H1 (cell line): Measurements from ENCODE around the gene DGKD. TPM values are rescaled to one million over a fixed set of nuclear protein-coding genes. Genes with fewer than 3 reads are reported as not detected.

ENCODE experiments used
- CTCF ChIA-PET: fragments of 300-600 bp; sonication (Branson Sonifier 250); formaldehyde crosslinking; loops from one replicate; lab custom pipeline; 2021; ENCODE audit not compliant: partially characterized antibody; lab: Charles Lee
- POLR2A ChIA-PET: fragments of 300-600 bp; sonication (Branson Sonifier 250); formaldehyde crosslinking; loops from one replicate; lab custom pipeline; 2021; ENCODE audit warnings: inconsistent platforms; ENCODE audit not compliant: partially characterized antibody; lab: Charles Lee
- DNase-seq, 2 experiments: peaks; one replicate each; pipeline versions ENCODE4 v3.0.0 to v3.0.0-alpha.2; 2010 to 2022; ENCODE audit warnings: low spot score in 2 of 2, low read depth in 1 of 2, mixed read lengths in 1 of 2
- FAIRE-seq: peaks from 2 replicates; lab custom pipeline; 2011; peaks lifted over from hg19 to GRCh38; lab: Jason Lieb, UNC
- H2AFZ ChIP-seq: 2 replicates; pipeline ENCODE4 v1.8.1; 2012; ENCODE audit warnings: low read length, inconsistent platforms
- H2AK5ac ChIP-seq: 2 replicates; pipeline ENCODE4 v1.6.1; 2013; ENCODE audit warnings: low read depth, low read length
- H2BK120ac ChIP-seq: replicated peaks from 2 replicates; pipeline ENCODE3; 2013; ENCODE audit warnings: low read depth, low read length, inconsistent platforms
- H2BK12ac ChIP-seq: 2 replicates; pipeline ENCODE4 v1.6.1; 2013; ENCODE audit warnings: low read depth, low read length
- H2BK15ac ChIP-seq: 2 replicates; pipeline ENCODE4 v1.6.1; 2013; ENCODE audit warnings: low read length
- H2BK20ac ChIP-seq: 2 replicates; pipeline ENCODE4 v1.6.1; 2013; ENCODE audit warnings: low read length
- H2BK5ac ChIP-seq: 2 replicates; pipeline ENCODE4 v1.6.1; 2013; ENCODE audit warnings: low read depth, low read length
- H3K14ac ChIP-seq: 2 replicates; pipeline ENCODE4 v1.6.1; 2013; ENCODE audit warnings: inconsistent platforms; ENCODE audit not compliant: insufficient read length
- H3K18ac ChIP-seq: 2 replicates; pipeline ENCODE4 v1.6.1; 2013; ENCODE audit warnings: low read length; ENCODE audit errors: extremely low read depth
- H3K23ac ChIP-seq: 2 replicates; pipeline ENCODE4 v1.6.1; 2013; ENCODE audit warnings: inconsistent platforms; ENCODE audit not compliant: insufficient read length
- H3K23me2 ChIP-seq: 2 replicates; pipeline ENCODE4 v1.6.1; 2013; ENCODE audit warnings: low read depth, low read length
- H3K27ac ChIP-seq: 2 replicates; pipeline ENCODE4 v1.6.1; 2011; ENCODE audit warnings: low read depth, low read length, inconsistent platforms
- H3K27me3 ChIP-seq, 4 experiments: replicated peaks in 1 of 4; 1 replicate in 1 of 4; 2 replicates in 3 of 4; pipeline versions ENCODE4 v1.6.1 to v1.8.1; 2011 to 2013; ENCODE audit warnings: low read length in 3 of 4, mild to moderate bottlenecking in 3 of 4, inconsistent platforms in 2 of 4, mixed read lengths in 2 of 4, moderate library complexity in 1 of 4; ENCODE audit not compliant: control insufficient read depth in 3 of 4, insufficient read depth in 3 of 4; ENCODE audit errors: extremely low read depth in 1 of 4
- H3K36me3 ChIP-seq, 4 experiments: 2 replicates each; pipeline versions ENCODE4 v1.6.1 to v1.8.1; 2011 to 2013; ENCODE audit warnings: mild to moderate bottlenecking in 4 of 4, low read length in 3 of 4, moderate library complexity in 2 of 4, control low read depth in 1 of 4, inconsistent platforms in 1 of 4; ENCODE audit not compliant: insufficient read depth in 4 of 4, control insufficient read depth in 2 of 4
- H3K4ac ChIP-seq: replicated peaks from 2 replicates; pipeline ENCODE3; 2013; ENCODE audit warnings: low read length, low read depth, mixed read lengths, inconsistent platforms; ENCODE audit not compliant: insufficient read length
- H3K4me1 ChIP-seq, 4 experiments: replicated peaks in 1 of 4; 1 replicate in 1 of 4; 2 replicates in 3 of 4; pipeline versions ENCODE4 v1.6.1 to v1.8.1; 2011 to 2013; ENCODE audit warnings: low read length in 3 of 4, inconsistent platforms in 2 of 4, mixed read lengths in 1 of 4; ENCODE audit not compliant: insufficient read depth in 4 of 4, control insufficient read depth in 3 of 4
- H3K4me2 ChIP-seq, 2 experiments: 2 replicates each; pipeline versions ENCODE4 v1.6.1 to v1.8.1; 2011 to 2013; ENCODE audit warnings: low read depth in 2 of 2, low read length in 2 of 2, control low read depth in 1 of 2, inconsistent platforms in 1 of 2, mild to moderate bottlenecking in 1 of 2; ENCODE audit not compliant: insufficient read depth in 1 of 2
- H3K4me3 ChIP-seq, 4 experiments: fragments of 200-600, 300-600 bp in 1 of 4; sonication (generic), shearing (Covaris generic), sonication (Bioruptor Twin) in 1 of 4; 2 replicates each; pipeline versions ENCODE4 v1.5.1 to v1.8.1; 2011 to 2016; ENCODE audit warnings: low read length in 4 of 4, low read depth in 3 of 4, control low read depth in 2 of 4, inconsistent platforms in 2 of 4, mild to moderate bottlenecking in 2 of 4, mixed read lengths in 1 of 4, moderate library complexity in 1 of 4; ENCODE audit not compliant: insufficient read depth in 2 of 4; ENCODE audit errors: extremely low read depth in 1 of 4
- H3K56ac ChIP-seq: replicated peaks from 2 replicates; pipeline ENCODE3; 2013; ENCODE audit warnings: low read depth, mild to moderate bottlenecking, mixed read lengths, low read length, inconsistent platforms; ENCODE audit not compliant: insufficient read length
- H3K79me1 ChIP-seq: 2 replicates; pipeline ENCODE4 v1.6.1; 2013; ENCODE audit warnings: low read depth, low read length, control low read depth
- H3K79me2 ChIP-seq, 2 experiments: 2 replicates each; pipeline versions ENCODE4 v1.6.1 to v1.8.1; 2012 to 2013; ENCODE audit warnings: low read length in 2 of 2, mild to moderate bottlenecking in 2 of 2, inconsistent platforms in 1 of 2; ENCODE audit not compliant: insufficient read depth in 2 of 2, control insufficient read depth in 1 of 2
- H3K9ac ChIP-seq, 4 experiments: replicated peaks in 1 of 4; 1 replicate in 1 of 4; 2 replicates in 3 of 4; pipeline versions ENCODE4 v1.6.1 to v1.8.1; 2011 to 2013; ENCODE audit warnings: low read depth in 3 of 4, low read length in 3 of 4, control low read depth in 2 of 4, mild to moderate bottlenecking in 2 of 4, moderate library complexity in 2 of 4, inconsistent platforms in 1 of 4; ENCODE audit errors: extremely low read depth in 1 of 4
- H3K9me3 ChIP-seq, 2 experiments: 2 replicates each; pipeline versions ENCODE4 v1.6.1 to v1.8.1; 2012 to 2013; ENCODE audit warnings: mild to moderate bottlenecking in 2 of 2, moderate library complexity in 2 of 2, control low read depth in 1 of 2, inconsistent platforms in 1 of 2, low read depth in 1 of 2, low read length in 1 of 2, mixed read lengths in 1 of 2; ENCODE audit not compliant: insufficient read depth in 2 of 2
- H4K20me1 ChIP-seq, 2 experiments: replicated peaks in 1 of 2; 2 replicates each; pipeline versions ENCODE3 to v1.8.1; 2011 to 2013; ENCODE audit warnings: inconsistent platforms in 2 of 2, low read length in 2 of 2, mild to moderate bottlenecking in 1 of 2; ENCODE audit not compliant: insufficient read depth in 2 of 2, control insufficient read depth in 1 of 2
- H4K5ac ChIP-seq: 2 replicates; pipeline ENCODE4 v1.6.1; 2013; ENCODE audit warnings: low read length, low read depth, mixed read lengths, inconsistent platforms; ENCODE audit not compliant: insufficient read length
- H4K8ac ChIP-seq: 2 replicates; pipeline ENCODE4 v1.8.0; 2013; ENCODE audit warnings: mild to moderate bottlenecking, moderate library complexity, low read length, inconsistent platforms; ENCODE audit not compliant: insufficient read depth; ENCODE audit errors: extremely low read depth
- H4K91ac ChIP-seq: replicated peaks from 2 replicates; pipeline ENCODE3; 2013; ENCODE audit warnings: low read length, mixed read lengths, inconsistent platforms; ENCODE audit not compliant: insufficient read length
- CBX8 ChIP-seq: fragments of 300-800, 300-1000 bp; sonication (generic); IDR thresholded peaks from 2 replicates; pipeline ENCODE4 v1.7.1; 2016; ENCODE audit warnings: low read depth, low read length, borderline replicate concordance
- CHD1 ChIP-seq: IDR thresholded peaks from 2 replicates; pipeline ENCODE4 v1.6.1; 2012; ENCODE audit warnings: low read depth, low read length, improper control_type of control experiment
- EP300 ChIP-seq, 2 experiments: IDR thresholded peaks; 1 replicate in 1 of 2; 2 replicates in 1 of 2; pipeline ENCODE4 v1.6.1; 2011 to 2012; ENCODE audit warnings: low read depth in 2 of 2, low read length in 2 of 2, mild to moderate bottlenecking in 2 of 2, borderline replicate concordance in 1 of 2, inconsistent platforms in 1 of 2, moderate library complexity in 1 of 2
- JUND ChIP-seq: IDR thresholded peaks from 2 replicates; pipeline ENCODE4 v1.6.1; 2011; ENCODE audit warnings: mild to moderate bottlenecking, improper control_type of control experiment, low read length
- WGBS, 2 experiments: shearing (Covaris generic) in 1 of 2; methylation state at CpG; one replicate each; pipeline versions ENCODE4 v1.1.6 to v1.1.7; 2013 to 2015; ENCODE audit warnings: low lambda C conversion rate in 2 of 2, mixed read lengths in 2 of 2, inconsistent platforms in 1 of 2, low coverage in 1 of 2, missing lambda C conversion rate in 1 of 2; ENCODE audit not compliant: insufficient replicate concordance in 2 of 2, insufficient coverage in 1 of 2, insufficient read length in 1 of 2; ENCODE audit errors: extremely low coverage in 1 of 2, missing lambda C conversion rate in 1 of 2; 5-methylcytosine and 5-hydroxymethylcytosine counted together
- polyA plus RNA-seq, 7 experiments: library from polyadenylated mRNA; depleted of rRNA in 3 of 7; stranded (reverse) in 5 of 7; unstranded in 2 of 7; fragments of >200 nt in 5 of 7; fragments of 200-250 nt in 2 of 7; gene quantifications; 1 replicate in 5 of 7; 2 replicates in 1 of 7; 4 replicates in 1 of 7; pipeline versions ENCODE4 v1.2.1 to v1.2.3, GENCODE V29; 2011 to 2013; ENCODE audit warnings: missing spikeins in 2 of 7, mixed read lengths in 2 of 7
- total RNA-seq: library from RNA; stranded (reverse); fragmentation: NEBNext Ultra II Directional; extraction: Animal tissue kit (Norgen Biotek cat#: 25700); gene quantifications from 2 replicates; pipeline ENCODE4 v1.2.1, GENCODE V29; 2021
- TF ChIP-seq, protein P1 (sequence below), 3 experiments: IDR thresholded peaks; 1 replicate in 2 of 3; 2 replicates in 1 of 3; pipeline versions ENCODE4 v1.5.1 to v1.6.1; 2011; ENCODE audit warnings: low read length in 3 of 3, mild to moderate bottlenecking in 3 of 3, inconsistent platforms in 2 of 3, low read depth in 1 of 3, moderate library complexity in 1 of 3; ENCODE audit not compliant: insufficient read depth in 1 of 3; ENCODE audit errors: control extremely low read depth in 1 of 3

DGKD gene
- total and polyA plus RNA-seq, 2 of the 8 experiments (the other 6 are each of a cell fraction or from before 2014, with no cell fraction given), result 7.7 to 30.9 TPM

DNA sequence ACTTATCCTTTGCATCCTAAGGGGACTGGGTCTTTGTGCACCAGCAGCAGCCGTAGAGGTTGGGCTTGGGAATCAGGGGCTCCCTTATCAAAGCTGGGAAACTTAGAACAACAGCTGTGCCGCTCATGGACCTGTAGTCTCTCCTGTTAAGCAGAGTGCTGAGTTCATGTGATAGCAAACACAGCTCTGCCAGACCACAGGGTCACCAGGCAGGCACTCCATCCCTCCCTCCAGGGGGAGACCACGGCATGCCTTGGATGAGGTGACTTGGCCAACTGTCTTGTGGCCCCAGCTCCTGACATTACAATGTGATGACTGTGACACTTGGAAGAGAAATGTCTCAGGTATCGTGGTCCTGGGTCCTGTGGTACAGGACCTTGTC is 60.0 kb downstream of the DGKD start:
- no peak overlapping the region for H2AK5ac ChIP-seq
- 94% methylated on average over 4 of the region's 4 CpGs; no CpG with 5 or more reads in 1 of the 2 experiments for WGBS, 2 experiments
- H3K27me3 ChIP-seq, result no peaks in the 10 kb centered on the region
- H3K9me3 ChIP-seq, result peaks cover 8 to 9% of the 10 kb centered on the region in 2 experiments; a peak in 3 of 4 replicates
- CTCF ChIA-PET, result interaction anchor here (0.9 to 3.5 kb wide), 6 partner anchors 12 to 418 kb away, joined by 3 to 26 read pairs (median 4); no protein-coding TSS in a partner anchor
- H2BK15ac ChIP-seq, result no peak overlapping the region
- H3K4me3 ChIP-seq, result no peak overlapping the region
- no peak overlapping the region for H4K8ac ChIP-seq
- peaks cover 0 to 2% of the 10 kb centered on the region in 2 experiments for H4K20me1 ChIP-seq
- H3K18ac ChIP-seq, result no peak overlapping the region
- no peaks in the 10 kb centered on the region for H3K23me2 ChIP-seq
- H3K23ac ChIP-seq, result no peak overlapping the region
- H3K4ac ChIP-seq, result no peak overlapping the region
- H2BK120ac ChIP-seq, result no peak overlapping the region
- H3K56ac ChIP-seq, result no peak overlapping the region
- H2BK12ac ChIP-seq, result no peak overlapping the region
- H3K4me2 ChIP-seq, result no peak overlapping the region
- FAIRE-seq (no peak), DNase-seq (peak in 1 of 2 experiments; percentile 34)
- H4K91ac ChIP-seq, result no peak overlapping the region
- no peak overlapping the region for H3K9ac ChIP-seq
- H3K14ac ChIP-seq, result no peak overlapping the region
- H3K27ac ChIP-seq, result no peak overlapping the region
- POLR2A ChIA-PET, result no interaction called here
- H2BK20ac ChIP-seq, result no peak overlapping the region
- TF ChIP-seq CBX8 (no peak), EP300 (IDR thresholded peaks at IDR 0.05; ENCODE audit: borderline replicate concordance in 1 of 2, low read depth in 2 of 2, low read length in 2 of 2) (no peak), JUND (no peak), CHD1 (no peak)
- TF ChIP-seq, protein P1, sequence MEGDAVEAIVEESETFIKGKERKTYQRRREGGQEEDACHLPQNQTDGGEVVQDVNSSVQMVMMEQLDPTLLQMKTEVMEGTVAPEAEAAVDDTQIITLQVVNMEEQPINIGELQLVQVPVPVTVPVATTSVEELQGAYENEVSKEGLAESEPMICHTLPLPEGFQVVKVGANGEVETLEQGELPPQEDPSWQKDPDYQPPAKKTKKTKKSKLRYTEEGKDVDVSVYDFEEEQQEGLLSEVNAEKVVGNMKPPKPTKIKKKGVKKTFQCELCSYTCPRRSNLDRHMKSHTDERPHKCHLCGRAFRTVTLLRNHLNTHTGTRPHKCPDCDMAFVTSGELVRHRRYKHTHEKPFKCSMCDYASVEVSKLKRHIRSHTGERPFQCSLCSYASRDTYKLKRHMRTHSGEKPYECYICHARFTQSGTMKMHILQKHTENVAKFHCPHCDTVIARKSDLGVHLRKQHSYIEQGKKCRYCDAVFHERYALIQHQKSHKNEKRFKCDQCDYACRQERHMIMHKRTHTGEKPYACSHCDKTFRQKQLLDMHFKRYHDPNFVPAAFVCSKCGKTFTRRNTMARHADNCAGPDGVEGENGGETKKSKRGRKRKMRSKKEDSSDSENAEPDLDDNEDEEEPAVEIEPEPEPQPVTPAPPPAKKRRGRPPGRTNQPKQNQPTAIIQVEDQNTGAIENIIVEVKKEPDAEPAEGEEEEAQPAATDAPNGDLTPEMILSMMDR (IDR thresholded peaks at IDR 0.05; ENCODE audit: control extremely low read depth in 1 of 3, insufficient read depth in 1 of 3, low read depth in 1 of 3, low read length in 3 of 3), result peak in 1 of 3 experiments; percentile 8; a peak in 1 of 4 replicates
- H3K36me3 ChIP-seq, result no peaks in the 10 kb centered on the region; a peak in 1 of 8 replicates
- 0 out of 2 replicates have a peak, but pooled peaks cover 2% of the 10 kb centered on the region for H3K79me1 ChIP-seq
- H3K79me2 ChIP-seq, result no peaks in the 10 kb centered on the region
- no peaks in the 10 kb centered on the region; a peak in 1 of 7 replicates for H3K4me1 ChIP-seq
- no peak overlapping the region for H4K5ac ChIP-seq
- no peak overlapping the region for H2AFZ ChIP-seq
- no peak overlapping the region for H2BK5ac ChIP-seq
